ENCODE results near the gene TUBB4B.
A peak's percentile ranks its signal among the peaks of the same experiment; 100 is the strongest.

Gene TUBB4B

DNA sequence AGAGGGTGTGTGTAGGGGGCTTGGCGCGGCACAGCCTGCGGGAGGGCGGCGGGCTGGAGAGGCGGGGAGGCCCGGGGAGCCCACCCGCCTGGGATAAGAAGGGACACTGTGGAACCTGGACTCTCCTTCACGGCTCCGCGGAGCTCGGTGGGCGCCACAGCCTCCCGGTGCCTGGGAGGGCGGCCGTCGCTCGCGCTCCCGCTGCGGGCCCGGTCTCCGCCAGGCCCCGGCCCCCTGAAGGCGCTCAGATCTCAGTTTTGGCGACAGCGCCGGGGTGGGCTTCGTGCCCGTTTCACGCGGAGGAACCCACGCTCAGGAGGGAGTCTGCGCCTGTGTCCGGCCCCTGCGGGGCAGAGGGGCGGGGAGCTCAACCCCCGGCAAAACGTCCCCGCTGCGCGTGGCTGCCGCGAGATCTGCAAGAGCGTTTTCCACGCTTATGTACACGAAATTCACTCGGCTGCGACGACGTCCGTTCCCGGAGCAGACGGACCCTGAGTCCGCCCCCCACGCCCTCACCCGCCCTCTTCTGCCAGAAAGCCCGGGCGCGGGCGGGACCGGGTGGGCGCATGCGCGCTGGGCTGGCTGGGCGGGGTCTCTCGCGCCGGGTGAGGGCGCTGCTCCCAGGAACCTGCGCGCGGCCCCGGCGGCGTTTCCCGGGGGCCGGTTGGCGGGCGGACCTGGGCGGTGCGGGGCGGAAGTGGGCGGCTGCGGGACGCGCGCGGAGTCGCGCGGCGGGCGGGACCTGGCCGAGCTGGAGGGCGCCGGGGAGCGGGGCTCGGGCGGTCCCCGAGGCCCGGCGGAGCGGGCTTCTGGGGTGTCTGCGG is 13.7 kb downstream of the TUBB4B start, which contains the start of gene NELFB (continued):
- TF ChIP-seq, protein P1, sequence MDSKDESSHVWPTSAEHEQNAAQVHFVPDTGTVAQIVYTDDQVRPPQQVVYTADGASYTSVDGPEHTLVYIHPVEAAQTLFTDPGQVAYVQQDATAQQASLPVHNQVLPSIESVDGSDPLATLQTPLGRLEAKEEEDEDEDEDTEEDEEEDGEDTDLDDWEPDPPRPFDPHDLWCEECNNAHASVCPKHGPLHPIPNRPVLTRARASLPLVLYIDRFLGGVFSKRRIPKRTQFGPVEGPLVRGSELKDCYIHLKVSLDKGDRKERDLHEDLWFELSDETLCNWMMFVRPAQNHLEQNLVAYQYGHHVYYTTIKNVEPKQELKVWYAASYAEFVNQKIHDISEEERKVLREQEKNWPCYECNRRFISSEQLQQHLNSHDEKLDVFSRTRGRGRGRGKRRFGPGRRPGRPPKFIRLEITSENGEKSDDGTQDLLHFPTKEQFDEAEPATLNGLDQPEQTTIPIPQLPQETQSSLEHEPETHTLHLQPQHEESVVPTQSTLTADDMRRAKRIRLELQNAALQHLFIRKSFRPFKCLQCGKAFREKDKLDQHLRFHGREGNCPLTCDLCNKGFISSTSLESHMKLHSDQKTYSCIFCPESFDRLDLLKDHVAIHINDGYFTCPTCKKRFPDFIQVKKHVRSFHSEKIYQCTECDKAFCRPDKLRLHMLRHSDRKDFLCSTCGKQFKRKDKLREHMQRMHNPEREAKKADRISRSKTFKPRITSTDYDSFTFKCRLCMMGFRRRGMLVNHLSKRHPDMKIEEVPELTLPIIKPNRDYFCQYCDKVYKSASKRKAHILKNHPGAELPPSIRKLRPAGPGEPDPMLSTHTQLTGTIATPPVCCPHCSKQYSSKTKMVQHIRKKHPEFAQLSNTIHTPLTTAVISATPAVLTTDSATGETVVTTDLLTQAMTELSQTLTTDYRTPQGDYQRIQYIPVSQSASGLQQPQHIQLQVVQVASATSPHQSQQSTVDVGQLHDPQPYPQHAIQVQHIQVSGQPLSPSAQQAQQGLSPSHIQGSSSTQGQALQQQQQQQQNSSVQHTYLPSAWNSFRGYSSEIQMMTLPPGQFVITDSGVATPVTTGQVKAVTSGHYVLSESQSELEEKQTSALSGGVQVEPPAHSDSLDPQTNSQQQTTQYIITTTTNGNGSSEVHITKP (tag by site-specific recombination; IDR thresholded peaks at IDR 0.05), result no peak
- TF ChIP-seq, protein P2, sequence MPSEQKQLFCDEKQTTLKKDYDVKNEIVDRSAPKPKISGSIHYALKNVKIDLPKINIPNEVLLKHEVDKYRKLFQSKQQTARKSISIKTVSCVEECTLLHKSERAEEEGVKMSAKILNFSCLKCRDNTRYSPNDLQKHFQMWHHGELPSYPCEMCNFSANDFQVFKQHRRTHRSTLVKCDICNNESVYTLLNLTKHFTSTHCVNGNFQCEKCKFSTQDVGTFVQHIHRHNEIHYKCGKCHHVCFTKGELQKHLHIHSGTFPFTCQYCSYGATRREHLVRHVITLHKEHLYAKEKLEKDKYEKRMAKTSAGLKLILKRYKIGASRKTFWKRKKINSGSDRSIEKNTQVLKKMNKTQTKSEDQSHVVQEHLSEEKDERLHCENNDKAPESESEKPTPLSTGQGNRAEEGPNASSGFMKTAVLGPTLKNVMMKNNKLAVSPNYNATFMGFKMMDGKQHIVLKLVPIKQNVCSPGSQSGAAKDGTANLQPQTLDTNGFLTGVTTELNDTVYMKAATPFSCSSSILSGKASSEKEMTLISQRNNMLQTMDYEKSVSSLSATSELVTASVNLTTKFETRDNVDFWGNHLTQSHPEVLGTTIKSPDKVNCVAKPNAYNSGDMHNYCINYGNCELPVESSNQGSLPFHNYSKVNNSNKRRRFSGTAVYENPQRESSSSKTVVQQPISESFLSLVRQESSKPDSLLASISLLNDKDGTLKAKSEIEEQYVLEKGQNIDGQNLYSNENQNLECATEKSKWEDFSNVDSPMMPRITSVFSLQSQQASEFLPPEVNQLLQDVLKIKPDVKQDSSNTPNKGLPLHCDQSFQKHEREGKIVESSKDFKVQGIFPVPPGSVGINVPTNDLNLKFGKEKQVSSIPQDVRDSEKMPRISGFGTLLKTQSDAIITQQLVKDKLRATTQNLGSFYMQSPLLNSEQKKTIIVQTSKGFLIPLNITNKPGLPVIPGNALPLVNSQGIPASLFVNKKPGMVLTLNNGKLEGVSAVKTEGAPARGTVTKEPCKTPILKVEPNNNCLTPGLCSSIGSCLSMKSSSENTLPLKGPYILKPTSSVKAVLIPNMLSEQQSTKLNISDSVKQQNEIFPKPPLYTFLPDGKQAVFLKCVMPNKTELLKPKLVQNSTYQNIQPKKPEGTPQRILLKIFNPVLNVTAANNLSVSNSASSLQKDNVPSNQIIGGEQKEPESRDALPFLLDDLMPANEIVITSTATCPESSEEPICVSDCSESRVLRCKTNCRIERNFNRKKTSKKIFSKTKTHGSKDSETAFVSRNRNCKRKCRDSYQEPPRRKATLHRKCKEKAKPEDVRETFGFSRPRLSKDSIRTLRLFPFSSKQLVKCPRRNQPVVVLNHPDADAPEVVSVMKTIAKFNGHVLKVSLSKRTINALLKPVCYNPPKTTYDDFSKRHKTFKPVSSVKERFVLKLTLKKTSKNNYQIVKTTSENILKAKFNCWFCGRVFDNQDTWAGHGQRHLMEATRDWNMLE (tag by site-specific recombination; conservative IDR thresholded peaks at IDR 0.05; ENCODE audit: low read depth), result no peak
- TF ChIP-seq ZNF426 (tag by site-specific recombination; IDR thresholded peaks at IDR 0.05) (no peak), SCRT2 (tag by site-specific recombination; IDR thresholded peaks at IDR 0.05) (no peak), ZNF76 (tag by site-specific recombination; IDR thresholded peaks at IDR 0.05; ENCODE audit: borderline replicate concordance, low read depth) (no peak), BCL11A (tag by site-specific recombination; IDR thresholded peaks at IDR 0.05; ENCODE audit: low read depth) (no peak), ZNF23 (tag by site-specific recombination; IDR thresholded peaks at IDR 0.05; ENCODE audit: borderline replicate concordance) (no peak), ZNF433 (tag by site-specific recombination; IDR thresholded peaks at IDR 0.05; ENCODE audit: low read depth) (no peak), ZFP41 (tag by site-specific recombination; IDR thresholded peaks at IDR 0.05; ENCODE audit: borderline replicate concordance) (no peak), ZSCAN16 (tag by site-specific recombination; IDR thresholded peaks at IDR 0.05) (no peak), ZIC2 (tag by site-specific recombination; IDR thresholded peaks at IDR 0.05) (no peak), ZBTB1 (tag by site-specific recombination; IDR thresholded peaks at IDR 0.05) (no peak; the same call in 1 of the 2 replicates), ZNF529 (tag by site-specific recombination; IDR thresholded peaks at IDR 0.05; ENCODE audit: insufficient replicate concordance) (no peak), ZNF473 (tag by site-specific recombination; IDR thresholded peaks at IDR 0.05) (no peak), ZNF629 (tag by site-specific recombination; IDR thresholded peaks at IDR 0.05) (no peak; the same call in 1 of the 2 replicates), KLF7 (tag by site-specific recombination; IDR thresholded peaks at IDR 0.05; ENCODE audit: borderline replicate concordance) (peak; percentile 22; the same call in 1 of the 2 replicates), ZBTB48 (tag by site-specific recombination; IDR thresholded peaks at IDR 0.05) (peak; percentile 30; the same call in 1 of the 2 replicates), MEIS1 (CRISPR knock-in tag; IDR thresholded peaks at IDR 0.05; ENCODE audit: borderline replicate concordance) (peak; percentile 32; the same call in 1 of the 2 replicates), HOXC10 (CRISPR knock-in tag; IDR thresholded peaks at IDR 0.05) (no peak), ZNF664 (tag by site-specific recombination; IDR thresholded peaks at IDR 0.05) (no peak), ZNF274 (IDR thresholded peaks at IDR 0.05; ENCODE audit: low read length) (no peak), ZNF274 (tag by site-specific recombination; IDR thresholded peaks at IDR 0.05; ENCODE audit: borderline replicate concordance) (no peak), SALL2 (tag by site-specific recombination; IDR thresholded peaks at IDR 0.05; ENCODE audit: borderline replicate concordance) (no peak), ZNF311 (tag by site-specific recombination; IDR thresholded peaks at IDR 0.05; ENCODE audit: borderline replicate concordance) (no peak), ZNF121 (tag by site-specific recombination; IDR thresholded peaks at IDR 0.05) (0 out of 2 replicates have a peak, but pooled peaks have one; percentile 21), ZNF18 (tag by site-specific recombination; IDR thresholded peaks at IDR 0.05) (no peak), ZNF223 (tag by site-specific recombination; IDR thresholded peaks at IDR 0.05) (no peak)
- TF ChIP-seq, protein P3, sequence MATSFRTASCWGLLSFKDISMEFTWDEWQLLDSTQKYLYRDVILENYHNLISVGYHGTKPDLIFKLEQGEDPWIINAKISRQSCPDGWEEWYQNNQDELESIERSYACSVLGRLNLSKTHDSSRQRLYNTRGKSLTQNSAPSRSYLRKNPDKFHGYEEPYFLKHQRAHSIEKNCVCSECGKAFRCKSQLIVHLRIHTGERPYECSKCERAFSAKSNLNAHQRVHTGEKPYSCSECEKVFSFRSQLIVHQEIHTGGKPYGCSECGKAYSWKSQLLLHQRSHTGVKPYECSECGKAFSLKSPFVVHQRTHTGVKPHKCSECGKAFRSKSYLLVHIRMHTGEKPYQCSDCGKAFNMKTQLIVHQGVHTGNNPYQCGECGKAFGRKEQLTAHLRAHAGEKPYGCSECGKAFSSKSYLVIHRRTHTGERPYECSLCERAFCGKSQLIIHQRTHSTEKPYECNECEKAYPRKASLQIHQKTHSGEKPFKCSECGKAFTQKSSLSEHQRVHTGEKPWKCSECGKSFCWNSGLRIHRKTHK (tag by site-specific recombination; IDR thresholded peaks at IDR 0.05), result no peak

All from HEK293 (cell line).